Activated CD4-positive, alpha-beta T cell treated with anti-CD3 and anti-CD28 coated beads, Interleukin-2, Interleukin-4, amounts not matched to agents 100 ng/mL and 50 ng/mL, durations not matched to agents 16 hours and 8 hours (primary cell): ENCODE results near the gene PDE4D.
"Not testable (repeated sequence)": the region's sequence is repeated elsewhere in the genome, so short reads cannot be mapped to it uniquely, and the experiment has no call there.

Source experiments
- DNase-seq: peaks from one replicate; pipeline ENCODE4 v3.0.0-alpha.2; 2020; ENCODE audit warnings: low spot score

PDE4D gene

GRCh38 chr5:59768152-59769040 lies 125.1 kb downstream of the PDE4D start:
- DNase-seq = no peak

GRCh38 chr5:59767681-59768151 lies 125.8 kb downstream of the PDE4D start:
- DNase-seq = no peak

GRCh38 chr5:59767211-59767605 lies 126.3 kb downstream of the PDE4D start:
- no peak for DNase-seq

- no peak for DNase-seq
Measured at GRCh38 chr5:59766427-59767210, 126.9 kb downstream of the PDE4D start.

GRCh38 chr5:59765446-59765845 lies 128.1 kb downstream of the PDE4D start:
- DNase-seq = no peak

GRCh38 chr5:59764361-59764760 lies 129.2 kb downstream of the PDE4D start:
- DNase-seq = no peak

- DNase-seq = no peak
Measured at GRCh38 chr5:59763541-59763940, 130.0 kb downstream of the PDE4D start.

GRCh38 chr5:59762232-59762631 lies 131.3 kb downstream of the PDE4D start:
- not testable (repeated sequence) for DNase-seq

GRCh38 chr5:59760785-59761348 lies 132.7 kb downstream of the PDE4D start:
- peak; percentile 31 for DNase-seq

- DNase-seq = no peak
Measured at GRCh38 chr5:59759600-59760351, 133.8 kb downstream of the PDE4D start.

- DNase-seq = no peak
Measured at GRCh38 chr5:59758566-59758965, 135.0 kb downstream of the PDE4D start.

- DNase-seq = no peak
Measured at GRCh38 chr5:59757442-59757841, 136.1 kb downstream of the PDE4D start.

- DNase-seq = no peak
Measured at GRCh38 chr5:59756373-59757035, 137.0 kb downstream of the PDE4D start.

GRCh38 chr5:59755476-59755875 lies 138.1 kb downstream of the PDE4D start:
- DNase-seq = no peak

- no peak for DNase-seq
Measured at GRCh38 chr5:59753599-59753998, 139.9 kb downstream of the PDE4D start.

- DNase-seq = no peak
Measured at GRCh38 chr5:59749782-59750520, 143.6 kb downstream of the PDE4D start.

GRCh38 chr5:59748036-59748663 lies 145.4 kb downstream of the PDE4D start:
- DNase-seq = not testable (repeated sequence)

- DNase-seq = no peak
Measured at GRCh38 chr5:59746241-59746765, 147.2 kb downstream of the PDE4D start.

- DNase-seq = no peak
Measured at GRCh38 chr5:59745415-59745863, 148.1 kb downstream of the PDE4D start.

- DNase-seq = no peak
Measured at GRCh38 chr5:59744531-59744992, 149.0 kb downstream of the PDE4D start.
